WTC11 (cell line): ENCODE results near the gene KLHL35. TPM values are rescaled to one million over a fixed set of nuclear protein-coding genes. Genes with fewer than 3 reads are reported as not detected.

ENCODE experiments used
- ATAC-seq: fragments of 200-7000 bp; cut with Tn5 transposase; 2 replicates; pipeline ENCODE4 v1.10.0; 2021; ENCODE audit warnings: mild to moderate bottlenecking, moderate library complexity
- CTCF ChIA-PET: fragments of 300-600 bp; sonication (Branson Sonifier 250); formaldehyde crosslinking; loops from one replicate; lab custom pipeline; 2021; ENCODE audit warnings: antibody characterized with exemption; lab: Charles Lee
- POLR2A ChIA-PET: fragments of 350-600 bp; sonication (Branson Sonifier 250); formaldehyde crosslinking; loops from one replicate; lab custom pipeline; 2021; ENCODE audit warnings: antibody characterized with exemption; lab: Charles Lee
- DNase-seq: peaks from one replicate; pipeline ENCODE4 v3.0.0; 2021; ENCODE audit warnings: low spot score
- H3K27ac Mint-ChIP-seq: 2 replicates; pipeline ENCODE4 v1.8.0; 2021; ENCODE audit warnings: mixed read lengths
- H3K27me3 Mint-ChIP-seq: 2 replicates; pipeline ENCODE4 v1.8.0; 2021; ENCODE audit warnings: low read depth, mild to moderate bottlenecking, moderate library complexity, mixed read lengths
- H3K36me3 Mint-ChIP-seq: 2 replicates; pipeline ENCODE4 v1.8.0; 2021; ENCODE audit warnings: mixed read lengths
- H3K4me1 Mint-ChIP-seq: 2 replicates; pipeline ENCODE4 v1.8.0; 2022; ENCODE audit warnings: mixed read lengths
- H3K4me3 Mint-ChIP-seq: 2 replicates; pipeline ENCODE4 v1.8.0; 2021; ENCODE audit warnings: mild to moderate bottlenecking, moderate library complexity, mixed read lengths
- H3K9me3 Mint-ChIP-seq: 2 replicates; pipeline ENCODE4 v1.8.0; 2021; ENCODE audit warnings: mixed read lengths
- AFF4 ChIP-seq: sonication (generic); formaldehyde crosslinking; IDR thresholded peaks from 2 replicates; pipeline ENCODE4 v1.8.1; 2023; ENCODE audit warnings: mild to moderate bottlenecking, missing genetic modification reagents, borderline replicate concordance
- CREB1 ChIP-seq: sonication (generic); formaldehyde crosslinking; IDR thresholded peaks from 2 replicates; pipeline ENCODE4 v1.8.0; 2023; ENCODE audit warnings: mild to moderate bottlenecking, missing genetic modification reagents
- IRF1 ChIP-seq: sonication (generic); formaldehyde crosslinking; IDR thresholded peaks from 2 replicates; pipeline ENCODE4 v1.8.0; 2023; ENCODE audit warnings: missing genetic modification reagents
- IRF2 ChIP-seq: sonication (generic); formaldehyde crosslinking; IDR thresholded peaks from 2 replicates; pipeline ENCODE4 v1.8.0; 2022; ENCODE audit warnings: low read depth, missing genetic modification reagents, borderline replicate concordance
- NFYB ChIP-seq: sonication (generic); formaldehyde crosslinking; conservative IDR thresholded peaks from 2 replicates; pipeline ENCODE4 v1.8.0; 2022; ENCODE audit warnings: low read depth, missing genetic modification reagents
- OVOL2 ChIP-seq: fragments of 250-450 bp; sonication (Bioruptor Pico); IDR thresholded peaks from 2 replicates; pipeline ENCODE4 v1.9.0; 2021; ENCODE audit warnings: mild to moderate bottlenecking, borderline replicate concordance
- RELA ChIP-seq: sonication (generic); formaldehyde crosslinking; IDR thresholded peaks from 2 replicates; pipeline ENCODE4 v1.8.1; 2022; ENCODE audit warnings: missing genetic modification reagents, mild to moderate bottlenecking, borderline replicate concordance
- ZNF281 ChIP-seq: sonication (generic); formaldehyde crosslinking; IDR thresholded peaks from 2 replicates; pipeline ENCODE4 v1.8.0; 2023; ENCODE audit warnings: mild to moderate bottlenecking, missing genetic modification reagents
- total RNA-seq: library from RNA; stranded (reverse); gene quantifications from 3 replicates; pipeline ENCODE4 v1.2.3, GENCODE V29; 2021
- TF ChIP-seq, protein P1 (sequence below): sonication (generic); formaldehyde crosslinking; IDR thresholded peaks from 2 replicates; pipeline ENCODE4 v1.8.1; 2022; ENCODE audit warnings: low read depth, missing genetic modification reagents, borderline replicate concordance
- TF ChIP-seq, protein P2 (sequence below): sonication (generic); formaldehyde crosslinking; IDR thresholded peaks from 2 replicates; pipeline ENCODE4 v1.8.0; 2022; ENCODE audit warnings: mild to moderate bottlenecking, missing genetic modification reagents
- TF ChIP-seq, protein P3 (sequence below): sonication (generic); formaldehyde crosslinking; IDR thresholded peaks from 2 replicates; pipeline ENCODE4 v1.8.0; 2023; ENCODE audit warnings: missing genetic modification reagents, mild to moderate bottlenecking, borderline replicate concordance
- TF ChIP-seq, protein P4 (sequence below): sonication (generic); formaldehyde crosslinking; IDR thresholded peaks from 2 replicates; pipeline ENCODE4 v1.8.1; 2023; ENCODE audit warnings: mild to moderate bottlenecking, missing genetic modification reagents, moderate library complexity
- TF ChIP-seq, protein P5 (sequence below): fragments of 250-450 bp; sonication (Bioruptor Pico); IDR thresholded peaks from 2 replicates; pipeline ENCODE4 v1.9.0; 2021; ENCODE audit warnings: mild to moderate bottlenecking

The KLHL35 gene
- total RNA-seq, 1 experiment from 2014 or later = 0.22 TPM

GRCh38 chr11:75429641-75429901 lies 3.4 kb downstream of the KLHL35 start (continued):
- TF ChIP-seq, protein P1, sequence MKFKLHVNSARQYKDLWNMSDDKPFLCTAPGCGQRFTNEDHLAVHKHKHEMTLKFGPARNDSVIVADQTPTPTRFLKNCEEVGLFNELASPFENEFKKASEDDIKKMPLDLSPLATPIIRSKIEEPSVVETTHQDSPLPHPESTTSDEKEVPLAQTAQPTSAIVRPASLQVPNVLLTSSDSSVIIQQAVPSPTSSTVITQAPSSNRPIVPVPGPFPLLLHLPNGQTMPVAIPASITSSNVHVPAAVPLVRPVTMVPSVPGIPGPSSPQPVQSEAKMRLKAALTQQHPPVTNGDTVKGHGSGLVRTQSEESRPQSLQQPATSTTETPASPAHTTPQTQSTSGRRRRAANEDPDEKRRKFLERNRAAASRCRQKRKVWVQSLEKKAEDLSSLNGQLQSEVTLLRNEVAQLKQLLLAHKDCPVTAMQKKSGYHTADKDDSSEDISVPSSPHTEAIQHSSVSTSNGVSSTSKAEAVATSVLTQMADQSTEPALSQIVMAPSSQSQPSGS (CRISPR knock-in tag) = peak; percentile 85; the same call in 1 of the 2 replicates
- TF ChIP-seq AFF4 (peak; percentile 95), ZNF281 (CRISPR knock-in tag) (0 out of 2 replicates have a peak, but pooled peaks have one; percentile 84), CREB1 (CRISPR knock-in tag) (peak; percentile 98), RELA (CRISPR knock-in tag) (no peak)
- TF ChIP-seq, protein P2, sequence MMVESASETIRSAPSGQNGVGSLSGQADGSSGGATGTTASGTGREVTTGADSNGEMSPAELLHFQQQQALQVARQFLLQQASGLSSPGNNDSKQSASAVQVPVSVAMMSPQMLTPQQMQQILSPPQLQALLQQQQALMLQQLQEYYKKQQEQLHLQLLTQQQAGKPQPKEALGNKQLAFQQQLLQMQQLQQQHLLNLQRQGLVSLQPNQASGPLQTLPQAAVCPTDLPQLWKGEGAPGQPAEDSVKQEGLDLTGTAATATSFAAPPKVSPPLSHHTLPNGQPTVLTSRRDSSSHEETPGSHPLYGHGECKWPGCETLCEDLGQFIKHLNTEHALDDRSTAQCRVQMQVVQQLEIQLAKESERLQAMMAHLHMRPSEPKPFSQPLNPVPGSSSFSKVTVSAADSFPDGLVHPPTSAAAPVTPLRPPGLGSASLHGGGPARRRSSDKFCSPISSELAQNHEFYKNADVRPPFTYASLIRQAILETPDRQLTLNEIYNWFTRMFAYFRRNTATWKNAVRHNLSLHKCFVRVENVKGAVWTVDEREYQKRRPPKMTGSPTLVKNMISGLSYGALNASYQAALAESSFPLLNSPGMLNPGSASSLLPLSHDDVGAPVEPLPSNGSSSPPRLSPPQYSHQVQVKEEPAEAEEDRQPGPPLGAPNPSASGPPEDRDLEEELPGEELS (CRISPR knock-in tag) = no peak

- ATAC-seq = no peak
- Mint-ChIP-seq H3K4me1 (peaks cover 40% of the 10 kb centered on the region), H3K9me3 (peaks cover 9% of the 10 kb centered on the region), H3K36me3 (peaks cover 9% of the 10 kb centered on the region), H3K27ac (no peak overlapping the region), H3K4me3 (peak overlapping the region; percentile 53), H3K27me3 (peaks cover 78% of the 10 kb centered on the region)
- POLR2A ChIA-PET = no interaction called here
- CTCF ChIA-PET = interaction anchor here (1.2 to 1.6 kb wide), 5 partner anchors 22 to 149 kb away, joined by 3 to 9 read pairs (median 5); partner anchors contain the start of gene GDPD5
- no peak for DNase-seq
- TF ChIP-seq IRF1 = no peak
- TF ChIP-seq, protein P3, sequence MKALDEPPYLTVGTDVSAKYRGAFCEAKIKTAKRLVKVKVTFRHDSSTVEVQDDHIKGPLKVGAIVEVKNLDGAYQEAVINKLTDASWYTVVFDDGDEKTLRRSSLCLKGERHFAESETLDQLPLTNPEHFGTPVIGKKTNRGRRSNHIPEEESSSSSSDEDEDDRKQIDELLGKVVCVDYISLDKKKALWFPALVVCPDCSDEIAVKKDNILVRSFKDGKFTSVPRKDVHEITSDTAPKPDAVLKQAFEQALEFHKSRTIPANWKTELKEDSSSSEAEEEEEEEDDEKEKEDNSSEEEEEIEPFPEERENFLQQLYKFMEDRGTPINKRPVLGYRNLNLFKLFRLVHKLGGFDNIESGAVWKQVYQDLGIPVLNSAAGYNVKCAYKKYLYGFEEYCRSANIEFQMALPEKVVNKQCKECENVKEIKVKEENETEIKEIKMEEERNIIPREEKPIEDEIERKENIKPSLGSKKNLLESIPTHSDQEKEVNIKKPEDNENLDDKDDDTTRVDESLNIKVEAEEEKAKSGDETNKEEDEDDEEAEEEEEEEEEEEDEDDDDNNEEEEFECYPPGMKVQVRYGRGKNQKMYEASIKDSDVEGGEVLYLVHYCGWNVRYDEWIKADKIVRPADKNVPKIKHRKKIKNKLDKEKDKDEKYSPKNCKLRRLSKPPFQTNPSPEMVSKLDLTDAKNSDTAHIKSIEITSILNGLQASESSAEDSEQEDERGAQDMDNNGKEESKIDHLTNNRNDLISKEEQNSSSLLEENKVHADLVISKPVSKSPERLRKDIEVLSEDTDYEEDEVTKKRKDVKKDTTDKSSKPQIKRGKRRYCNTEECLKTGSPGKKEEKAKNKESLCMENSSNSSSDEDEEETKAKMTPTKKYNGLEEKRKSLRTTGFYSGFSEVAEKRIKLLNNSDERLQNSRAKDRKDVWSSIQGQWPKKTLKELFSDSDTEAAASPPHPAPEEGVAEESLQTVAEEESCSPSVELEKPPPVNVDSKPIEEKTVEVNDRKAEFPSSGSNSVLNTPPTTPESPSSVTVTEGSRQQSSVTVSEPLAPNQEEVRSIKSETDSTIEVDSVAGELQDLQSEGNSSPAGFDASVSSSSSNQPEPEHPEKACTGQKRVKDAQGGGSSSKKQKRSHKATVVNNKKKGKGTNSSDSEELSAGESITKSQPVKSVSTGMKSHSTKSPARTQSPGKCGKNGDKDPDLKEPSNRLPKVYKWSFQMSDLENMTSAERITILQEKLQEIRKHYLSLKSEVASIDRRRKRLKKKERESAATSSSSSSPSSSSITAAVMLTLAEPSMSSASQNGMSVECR (CRISPR knock-in tag) = no peak
- TF ChIP-seq NFYB (CRISPR knock-in tag) = no peak
- TF ChIP-seq, protein P4, sequence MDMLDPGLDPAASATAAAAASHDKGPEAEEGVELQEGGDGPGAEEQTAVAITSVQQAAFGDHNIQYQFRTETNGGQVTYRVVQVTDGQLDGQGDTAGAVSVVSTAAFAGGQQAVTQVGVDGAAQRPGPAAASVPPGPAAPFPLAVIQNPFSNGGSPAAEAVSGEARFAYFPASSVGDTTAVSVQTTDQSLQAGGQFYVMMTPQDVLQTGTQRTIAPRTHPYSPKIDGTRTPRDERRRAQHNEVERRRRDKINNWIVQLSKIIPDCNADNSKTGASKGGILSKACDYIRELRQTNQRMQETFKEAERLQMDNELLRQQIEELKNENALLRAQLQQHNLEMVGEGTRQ (CRISPR knock-in tag) = no peak
- TF ChIP-seq OVOL2 (CRISPR knock-in tag) = no peak
- no peak for TF ChIP-seq IRF2 (CRISPR knock-in tag)
- TF ChIP-seq, protein P5, sequence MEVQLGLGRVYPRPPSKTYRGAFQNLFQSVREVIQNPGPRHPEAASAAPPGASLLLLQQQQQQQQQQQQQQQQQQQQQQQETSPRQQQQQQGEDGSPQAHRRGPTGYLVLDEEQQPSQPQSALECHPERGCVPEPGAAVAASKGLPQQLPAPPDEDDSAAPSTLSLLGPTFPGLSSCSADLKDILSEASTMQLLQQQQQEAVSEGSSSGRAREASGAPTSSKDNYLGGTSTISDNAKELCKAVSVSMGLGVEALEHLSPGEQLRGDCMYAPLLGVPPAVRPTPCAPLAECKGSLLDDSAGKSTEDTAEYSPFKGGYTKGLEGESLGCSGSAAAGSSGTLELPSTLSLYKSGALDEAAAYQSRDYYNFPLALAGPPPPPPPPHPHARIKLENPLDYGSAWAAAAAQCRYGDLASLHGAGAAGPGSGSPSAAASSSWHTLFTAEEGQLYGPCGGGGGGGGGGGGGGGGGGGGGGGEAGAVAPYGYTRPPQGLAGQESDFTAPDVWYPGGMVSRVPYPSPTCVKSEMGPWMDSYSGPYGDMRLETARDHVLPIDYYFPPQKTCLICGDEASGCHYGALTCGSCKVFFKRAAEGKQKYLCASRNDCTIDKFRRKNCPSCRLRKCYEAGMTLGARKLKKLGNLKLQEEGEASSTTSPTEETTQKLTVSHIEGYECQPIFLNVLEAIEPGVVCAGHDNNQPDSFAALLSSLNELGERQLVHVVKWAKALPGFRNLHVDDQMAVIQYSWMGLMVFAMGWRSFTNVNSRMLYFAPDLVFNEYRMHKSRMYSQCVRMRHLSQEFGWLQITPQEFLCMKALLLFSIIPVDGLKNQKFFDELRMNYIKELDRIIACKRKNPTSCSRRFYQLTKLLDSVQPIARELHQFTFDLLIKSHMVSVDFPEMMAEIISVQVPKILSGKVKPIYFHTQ = no peak
Measured at GRCh38 chr11:75428989-75429640, 3.9 kb downstream of the KLHL35 start.
